ENCODE results near the gene TBL1XR1.

The TBL1XR1 gene

GRCh38 chr3:176994393-176994792, 202.9 kb downstream of the TBL1XR1 start:
- TF ChIP-seq, protein P1, sequence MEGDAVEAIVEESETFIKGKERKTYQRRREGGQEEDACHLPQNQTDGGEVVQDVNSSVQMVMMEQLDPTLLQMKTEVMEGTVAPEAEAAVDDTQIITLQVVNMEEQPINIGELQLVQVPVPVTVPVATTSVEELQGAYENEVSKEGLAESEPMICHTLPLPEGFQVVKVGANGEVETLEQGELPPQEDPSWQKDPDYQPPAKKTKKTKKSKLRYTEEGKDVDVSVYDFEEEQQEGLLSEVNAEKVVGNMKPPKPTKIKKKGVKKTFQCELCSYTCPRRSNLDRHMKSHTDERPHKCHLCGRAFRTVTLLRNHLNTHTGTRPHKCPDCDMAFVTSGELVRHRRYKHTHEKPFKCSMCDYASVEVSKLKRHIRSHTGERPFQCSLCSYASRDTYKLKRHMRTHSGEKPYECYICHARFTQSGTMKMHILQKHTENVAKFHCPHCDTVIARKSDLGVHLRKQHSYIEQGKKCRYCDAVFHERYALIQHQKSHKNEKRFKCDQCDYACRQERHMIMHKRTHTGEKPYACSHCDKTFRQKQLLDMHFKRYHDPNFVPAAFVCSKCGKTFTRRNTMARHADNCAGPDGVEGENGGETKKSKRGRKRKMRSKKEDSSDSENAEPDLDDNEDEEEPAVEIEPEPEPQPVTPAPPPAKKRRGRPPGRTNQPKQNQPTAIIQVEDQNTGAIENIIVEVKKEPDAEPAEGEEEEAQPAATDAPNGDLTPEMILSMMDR (conservative IDR thresholded peaks at IDR 0.05; ENCODE audit: low read depth, low read length), result no peak
- no peak for DNase-seq (ENCODE audit: low read depth)
- H3K4me3 ChIP-seq (ENCODE audit: low read length), result no peak overlapping the region

DNA sequence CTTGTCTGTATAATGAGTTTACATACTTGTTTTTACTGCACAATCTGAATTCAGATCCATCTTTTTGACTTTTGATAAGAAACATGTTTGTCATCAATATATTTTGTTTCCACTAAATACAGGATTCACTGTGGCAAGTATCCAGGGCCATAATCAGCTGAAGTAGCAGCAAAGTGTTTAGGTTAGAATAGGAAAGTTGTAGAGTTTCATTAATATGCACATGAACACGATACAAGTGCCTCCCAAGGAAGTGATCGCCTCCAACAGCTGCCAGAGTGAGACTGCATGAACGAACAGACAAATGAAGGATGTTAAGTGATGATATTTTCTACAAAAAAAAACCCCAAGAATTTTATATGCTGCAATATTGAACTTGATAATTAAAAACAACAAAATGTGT, 204.3 kb downstream of the TBL1XR1 start:
- DNase-seq (ENCODE audit: low read depth), result no peak
- H3K4me3 ChIP-seq (ENCODE audit: low read length), result no peak overlapping the region
- TF ChIP-seq, protein P1 (conservative IDR thresholded peaks at IDR 0.05; ENCODE audit: low read depth, low read length), result no peak

DNA sequence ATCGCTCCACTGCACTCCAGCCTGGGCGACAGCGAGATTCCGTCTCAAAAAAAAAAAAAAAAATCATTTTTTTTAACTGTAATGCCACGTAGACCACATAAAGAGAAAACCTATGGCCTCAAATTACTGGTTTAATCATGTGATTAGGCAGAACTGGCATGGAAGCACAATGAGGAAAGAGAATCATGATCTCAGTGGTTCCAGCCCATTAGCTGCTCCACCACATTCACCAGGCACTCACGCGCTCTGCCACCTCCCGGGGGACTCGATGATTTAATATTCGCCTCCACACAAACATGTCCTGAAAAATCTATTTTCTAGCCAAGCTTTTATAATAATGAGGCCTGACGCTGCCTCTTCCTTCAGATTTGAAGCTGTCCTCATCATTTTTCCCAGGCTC, 204.7 kb downstream of the TBL1XR1 start:
- TF ChIP-seq, protein P1 (conservative IDR thresholded peaks at IDR 0.05; ENCODE audit: low read depth, low read length), result no peak
- H3K4me3 ChIP-seq (ENCODE audit: low read length), result no peak overlapping the region
- no peak for DNase-seq (ENCODE audit: low read depth)

- TF ChIP-seq, protein P1 (conservative IDR thresholded peaks at IDR 0.05; ENCODE audit: low read depth, low read length), result no peak
- no peak for DNase-seq (ENCODE audit: low read depth)
- no peak overlapping the region for H3K4me3 ChIP-seq (ENCODE audit: low read length)
These were observed 208.5 kb downstream of the TBL1XR1 start for GRCh38 chr3:176988795-176989194.

DNA sequence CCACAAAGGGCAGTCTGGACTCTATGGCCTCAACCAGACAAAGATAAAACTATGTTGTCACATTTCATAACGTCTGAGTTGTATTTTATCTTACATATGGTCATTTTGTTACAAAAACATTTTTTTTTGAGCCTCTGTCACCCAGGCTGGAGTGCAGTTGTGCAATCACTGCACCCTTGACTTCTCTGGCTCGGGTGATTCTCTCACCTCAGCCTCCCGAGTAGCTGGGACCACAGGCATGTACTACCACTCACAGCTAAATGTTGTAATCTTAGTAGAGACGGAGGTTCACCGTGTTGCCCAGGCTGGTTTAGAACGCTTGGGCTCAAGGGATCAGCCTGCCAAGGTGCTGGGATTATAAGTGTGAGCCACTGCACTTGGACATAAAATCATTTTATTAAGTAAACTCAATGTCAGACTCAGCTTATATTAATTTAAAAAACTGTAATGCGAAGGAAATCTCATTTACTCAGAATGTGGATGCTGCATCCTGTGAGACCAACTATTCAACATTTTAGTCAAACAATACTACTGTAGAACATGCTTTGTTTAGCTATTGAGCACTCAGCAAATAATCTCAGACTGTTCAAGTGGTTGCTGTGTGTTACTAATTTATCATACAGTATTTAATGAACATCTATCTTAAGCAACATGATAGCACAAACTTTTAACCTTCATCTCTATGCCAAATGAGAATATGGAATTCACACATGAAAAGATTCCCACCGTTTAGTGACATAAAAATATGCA, 209.2 kb downstream of the TBL1XR1 start:
- TF ChIP-seq, protein P1 (conservative IDR thresholded peaks at IDR 0.05; ENCODE audit: low read depth, low read length), result no peak
- no peak overlapping the region for H3K4me3 ChIP-seq (ENCODE audit: low read length)
- no peak for DNase-seq (ENCODE audit: low read depth)

DNA sequence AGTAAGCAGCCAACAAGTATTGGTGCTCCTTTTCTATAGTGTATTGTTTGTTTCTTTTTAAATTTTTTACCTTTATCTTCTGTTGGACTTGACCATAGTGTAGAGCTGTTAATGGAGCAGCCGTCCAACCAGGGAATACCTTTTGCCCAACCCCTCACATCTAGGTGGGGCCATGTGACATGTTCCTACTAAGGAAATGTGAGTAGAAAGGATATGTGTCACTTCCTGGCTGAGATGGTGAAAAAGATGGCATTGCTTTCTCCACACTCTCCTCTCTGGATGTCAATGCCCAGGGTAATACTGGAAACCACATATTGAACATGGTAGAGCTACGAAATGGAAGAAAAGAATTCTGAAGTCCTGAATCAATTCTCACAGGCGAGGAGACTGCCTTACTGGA, 218.8 kb downstream of the TBL1XR1 start:
- TF ChIP-seq, protein P1 (conservative IDR thresholded peaks at IDR 0.05; ENCODE audit: low read depth, low read length), result no peak
- DNase-seq (ENCODE audit: low read depth), result no peak
- H3K4me3 ChIP-seq (ENCODE audit: low read length), result no peak overlapping the region

DNA sequence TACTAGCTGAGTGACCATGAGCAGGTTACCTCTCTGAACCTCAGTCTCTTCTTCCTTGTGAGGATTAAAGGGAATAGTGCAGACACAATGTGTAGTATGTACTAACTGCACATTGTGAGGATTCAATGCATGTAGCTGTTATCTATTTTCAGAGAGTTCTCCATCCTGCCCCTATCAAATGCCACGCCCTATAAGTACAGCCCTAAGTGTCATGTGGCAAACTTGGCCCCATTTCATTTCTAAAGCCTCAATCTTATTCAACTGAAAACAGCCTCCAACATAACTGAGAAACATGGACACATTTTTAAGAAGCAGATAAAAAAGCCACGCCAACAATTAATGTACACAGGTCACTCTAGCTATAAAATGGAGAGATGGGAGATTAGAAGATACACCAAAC, 220.0 kb downstream of the TBL1XR1 start:
- TF ChIP-seq, protein P1 (conservative IDR thresholded peaks at IDR 0.05; ENCODE audit: low read depth, low read length), result no peak
- no peak overlapping the region for H3K4me3 ChIP-seq (ENCODE audit: low read length)
- DNase-seq (ENCODE audit: low read depth), result no peak
